Left cardiac atrium (tissue), 4 donors: ENCODE measurements around the gene PNCK. TPM values are rescaled to one million over a fixed set of nuclear protein-coding genes. Genes with fewer than 3 reads are reported as not detected.
A peak's percentile ranks its signal among the peaks of the same experiment; 100 is the strongest.

Experiments used
- ATAC-seq, 2 donors: fragments of 200-7000 bp; cut with Tn5 transposase; one replicate each; pipeline ENCODE4 v1.9.1; 2020; ENCODE audit warnings: mild to moderate bottlenecking in 2 of 2, moderate library complexity in 2 of 2
- DNase-seq: peaks from one replicate; pipeline ENCODE4 v3.0.0-alpha.2; 2020
- intact Hi-C, 2 donors: fragments of 100-400 bp; cut with DNase I; formaldehyde crosslinking; loops; one replicate each; pipeline versions ENCODE4 v1.14.1 to v1.15.1; 2022 to 2023
- total RNA-seq, 2 donors: library from RNA; stranded (reverse); fragmentation: NEBNext Ultra II Directional; extraction: Animal tissue kit (Norgen Biotek cat#: 25700); gene quantifications; one replicate each; pipeline ENCODE4 v1.2.1, GENCODE V29; 2021
- donor health status: DM: no; HTN: yes; CAD: no.
- donor health status: DM: no; HTN: yes; CAD: no; lungs with severe emphysema.
- donor health status: DM: yes; HTN: yes; CAD: no.
- donor health status: Dilated cardiomyopathy.

PNCK gene
- total RNA-seq, 2 donors from 2014 or later = 9.7 to 14.6 TPM

DNA sequence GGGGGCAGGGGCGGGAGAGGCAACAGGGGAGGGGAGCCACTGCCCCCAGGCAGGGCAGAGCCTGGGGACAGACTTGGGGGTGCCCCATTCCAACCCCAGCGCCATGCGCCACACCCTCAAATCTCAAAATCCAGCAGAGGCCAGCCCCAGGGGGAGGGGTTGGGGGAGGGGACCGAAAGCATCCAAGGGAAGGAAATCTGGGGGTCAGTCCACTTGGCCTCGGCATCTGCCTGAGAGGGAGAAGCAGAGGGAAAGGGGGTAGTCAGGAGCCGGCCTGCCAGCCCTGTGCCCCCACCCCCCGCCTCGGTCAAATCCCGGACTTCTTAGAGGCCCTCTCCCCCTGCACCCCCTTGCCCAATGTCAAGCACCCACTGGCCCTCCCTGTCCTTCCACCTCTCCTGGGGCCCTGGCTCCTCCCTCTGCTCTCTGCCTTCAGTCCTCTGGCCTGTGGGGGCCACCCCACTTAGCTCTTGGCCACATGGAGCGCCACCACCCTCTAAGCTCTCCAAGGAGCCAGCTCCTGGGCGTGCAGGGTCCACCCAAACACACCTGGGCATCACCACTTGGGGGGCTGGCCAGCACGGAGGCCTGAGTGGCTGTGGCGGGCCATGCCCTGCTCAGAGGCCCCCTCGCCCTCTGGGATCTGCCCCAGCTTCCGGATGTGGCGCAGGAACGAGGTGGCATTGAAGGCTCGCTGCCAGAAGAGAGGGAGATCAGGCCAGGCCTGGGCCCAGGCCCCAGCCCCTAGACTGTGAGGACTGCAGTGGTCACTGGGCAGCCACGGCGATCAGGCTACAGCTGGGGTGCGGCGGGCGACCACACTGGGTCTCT lies 3.5 kb downstream of the PNCK start:
- ATAC-seq = no peak
- intact Hi-C loops = loop anchor here in 1 of 2 donors (5.0 to 10.0 kb wide), 3 partner anchors 55 to 705 kb away; no protein-coding TSS in a partner anchor

GRCh38 chrX:153669174-153669890 lies 4.3 kb downstream of the PNCK start:
- peak in 1 of 2 donors; percentile 34 for ATAC-seq
- intact Hi-C loops = loop anchor here in 1 of 2 donors (5.0 to 10.0 kb wide), 3 partner anchors 55 to 705 kb away; no protein-coding TSS in a partner anchor
- DNase-seq = no peak

More for the DNA sequence above, 3.5 kb downstream of the PNCK start:
- no peak for DNase-seq

DNA sequence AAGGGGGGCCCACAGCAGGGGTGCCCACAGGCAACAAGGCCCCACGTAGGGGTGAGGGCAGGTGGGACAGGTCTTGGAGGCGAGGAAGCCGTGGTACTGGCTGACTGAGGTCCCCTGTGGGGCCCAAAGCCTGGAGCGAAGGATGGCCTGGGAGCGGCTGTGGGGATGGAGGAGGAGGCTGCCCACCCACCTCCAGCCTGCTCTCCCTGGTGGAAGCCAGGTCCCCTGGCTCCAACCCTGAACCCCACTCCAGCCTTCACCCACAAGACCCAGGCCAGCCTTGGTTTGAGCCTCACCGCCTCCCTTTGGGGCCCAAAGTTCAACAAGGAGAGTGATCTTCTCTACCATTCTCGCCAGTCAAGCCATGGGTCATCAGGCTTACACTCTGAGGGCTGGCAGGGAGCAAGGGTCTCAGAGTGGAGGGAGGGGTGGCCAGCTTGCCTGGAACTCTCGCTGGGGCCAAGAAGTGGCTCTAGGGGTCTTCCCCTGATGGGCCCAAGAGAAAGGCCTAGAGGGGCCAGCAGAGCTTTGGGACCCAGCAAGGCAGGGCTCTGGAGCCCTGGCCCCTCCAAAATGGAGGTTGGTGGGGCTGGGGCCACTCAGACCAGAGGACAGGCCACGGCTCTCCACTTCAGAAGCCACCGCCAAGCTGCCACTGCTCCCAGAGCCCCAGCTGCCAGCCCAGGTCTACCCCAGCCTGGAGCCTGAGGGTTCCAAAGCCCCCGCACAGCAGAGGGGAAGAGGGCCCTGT lies 5.0 kb downstream of the PNCK start:
- no peak for ATAC-seq
- no peak for DNase-seq
- intact Hi-C loops = loop anchor here in 1 of 2 donors (5.0 to 10.0 kb wide), 3 partner anchors 54 to 704 kb away; no protein-coding TSS in a partner anchor

- peak; percentile 85 to 90 for ATAC-seq
- DNase-seq = peak; percentile 86
- intact Hi-C loops = loop anchor here in 1 of 2 donors (5.0 to 10.0 kb wide), 3 partner anchors 53 to 703 kb away; no protein-coding TSS in a partner anchor
These were observed 5.6 kb downstream of the PNCK start for GRCh38 chrX:153667956-153668396.

GRCh38 chrX:153667281-153667955 lies 6.2 kb downstream of the PNCK start:
- intact Hi-C loops = loop anchor here in 1 of 2 donors (5.0 to 10.0 kb wide), 3 partner anchors 53 to 703 kb away; no protein-coding TSS in a partner anchor
- no peak for DNase-seq
- no peak for ATAC-seq

DNA sequence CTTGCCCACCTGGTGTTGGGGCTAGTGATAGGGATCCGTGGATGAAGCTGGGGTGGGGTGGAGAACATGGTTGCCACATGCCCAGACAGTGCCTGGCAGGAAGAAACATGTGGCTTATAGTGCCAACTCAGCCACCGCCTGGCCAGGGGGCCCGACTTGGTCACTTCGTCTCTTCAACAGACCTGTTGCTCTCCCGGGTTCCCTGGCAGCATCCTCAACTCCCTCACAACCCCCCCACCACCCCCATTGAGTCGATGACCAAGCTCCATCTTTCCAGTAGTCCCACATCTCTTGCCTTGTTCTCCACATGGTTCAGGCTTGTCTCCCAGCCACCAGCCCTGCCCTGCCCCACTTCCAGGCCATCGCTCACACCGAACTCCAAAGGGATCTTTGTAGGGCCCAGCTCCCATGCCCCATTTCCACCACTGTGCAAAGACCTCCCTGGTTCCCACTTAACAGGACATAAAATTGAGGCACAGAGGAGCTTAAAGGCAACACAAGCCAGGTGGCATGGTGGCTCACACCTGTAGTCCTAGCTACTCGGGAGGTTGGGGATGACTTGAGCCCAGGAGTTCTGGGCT lies 7.8 kb downstream of the PNCK start:
- no peak for DNase-seq

GRCh38 chrX:153662266-153662665 lies 11.3 kb downstream of the PNCK start:
- DNase-seq (peak; percentile 61), ATAC-seq (no peak)
- intact Hi-C loops = loop anchor here in 1 of 2 donors (10.0 kb wide), 2 partner anchors 47 to 697 kb away; no protein-coding TSS in a partner anchor

More for the DNA sequence above, 7.8 kb downstream of the PNCK start:
- ATAC-seq = no peak
- intact Hi-C loops = loop anchor here in 1 of 2 donors (5.0 to 10.0 kb wide), 3 partner anchors 51 to 701 kb away; no protein-coding TSS in a partner anchor

DNA sequence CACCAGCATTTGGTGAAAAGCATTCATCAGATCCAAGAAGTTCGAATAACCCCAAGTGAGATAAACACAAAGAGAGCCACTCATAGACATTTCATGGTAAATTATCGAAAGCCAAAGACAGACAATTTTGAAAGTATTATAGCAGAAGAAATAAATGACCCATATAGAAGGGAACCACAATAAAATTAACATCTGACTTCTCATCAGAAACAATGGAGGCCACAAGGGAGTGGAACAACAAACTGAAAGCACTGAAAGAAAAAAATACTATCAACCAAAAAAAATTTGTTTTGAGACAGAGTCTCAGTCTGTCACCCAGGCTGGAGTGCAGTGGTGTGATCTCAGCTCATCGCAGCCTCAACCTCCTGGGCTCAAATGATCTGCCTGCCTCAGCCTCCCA lies 14.3 kb downstream of the PNCK start:
- ATAC-seq (no peak), DNase-seq (no peak)
- intact Hi-C loops = no loop called here

- ATAC-seq = no peak
- DNase-seq = no peak
- intact Hi-C loops = no loop called here
These were observed 16.5 kb downstream of the PNCK start for GRCh38 chrX:153657161-153657560.

GRCh38 chrX:153653556-153653955 lies 20.1 kb downstream of the PNCK start:
- no peak for ATAC-seq
- intact Hi-C loops = no loop called here
- DNase-seq = no peak

DNA sequence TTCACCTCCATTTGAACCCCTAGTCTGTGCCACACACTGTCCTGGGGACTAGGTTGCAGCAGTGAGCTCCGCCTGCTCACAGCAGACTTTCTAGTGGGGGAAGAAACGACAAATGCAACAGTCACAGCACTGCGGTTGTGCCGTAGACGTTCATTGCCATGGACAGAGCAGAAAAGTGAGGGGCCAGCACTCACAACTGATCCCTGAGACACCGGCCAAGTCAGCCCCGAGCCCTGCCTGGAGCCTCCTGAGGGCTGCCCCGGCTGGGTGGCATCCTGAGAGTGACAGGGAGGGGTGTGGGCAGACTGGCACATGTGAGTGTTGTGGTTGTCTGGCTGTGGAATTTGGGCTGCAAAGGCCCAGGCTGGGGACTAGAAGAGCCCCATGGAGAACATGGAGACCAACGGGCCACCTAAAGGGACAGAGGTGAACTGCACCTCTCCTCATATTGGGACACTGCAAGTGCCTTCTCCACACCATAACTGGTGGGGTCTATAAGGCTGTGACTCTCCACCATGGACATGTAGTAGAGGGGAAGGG lies 22.0 kb downstream of the PNCK start:
- intact Hi-C loops = no loop called here
- DNase-seq (no peak), ATAC-seq (no peak)

DNA sequence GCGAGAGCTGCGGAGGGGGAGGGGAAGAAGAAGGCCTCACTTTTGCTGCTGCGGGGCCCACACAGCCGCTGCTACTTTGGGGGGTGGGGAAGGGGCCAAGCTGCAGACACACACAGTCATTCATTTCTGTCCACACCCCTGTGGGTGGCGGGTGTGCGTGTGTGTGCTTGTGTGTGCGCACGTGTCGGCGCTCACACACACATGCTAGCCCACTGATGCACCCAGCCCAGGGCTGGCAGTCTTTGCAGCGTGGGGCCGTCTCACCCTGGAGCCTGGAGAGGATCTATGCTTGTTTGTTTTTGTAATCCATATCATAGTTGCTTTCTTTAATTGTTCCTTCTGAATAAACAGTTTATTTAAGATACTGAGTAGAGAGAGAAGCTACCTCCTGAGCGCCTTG lies 22.7 kb downstream of the PNCK start:
- DNase-seq (no peak), ATAC-seq (no peak)
- intact Hi-C loops = no loop called here

- intact Hi-C loops = loop anchor here in 1 of 2 donors (10.0 kb wide), 1 partner anchor 95 kb away; no protein-coding TSS in a partner anchor
- DNase-seq (peak; percentile 5), ATAC-seq (no peak)
These were observed 23.5 kb downstream of the PNCK start for GRCh38 chrX:153649915-153650782.

- intact Hi-C loops = loop anchor here in 1 of 2 donors (10.0 kb wide), 1 partner anchor 95 kb away; no protein-coding TSS in a partner anchor
- peak; percentile 16 to 51 for ATAC-seq
These were observed 24.3 kb downstream of the PNCK start for GRCh38 chrX:153649178-153649914.

DNA sequence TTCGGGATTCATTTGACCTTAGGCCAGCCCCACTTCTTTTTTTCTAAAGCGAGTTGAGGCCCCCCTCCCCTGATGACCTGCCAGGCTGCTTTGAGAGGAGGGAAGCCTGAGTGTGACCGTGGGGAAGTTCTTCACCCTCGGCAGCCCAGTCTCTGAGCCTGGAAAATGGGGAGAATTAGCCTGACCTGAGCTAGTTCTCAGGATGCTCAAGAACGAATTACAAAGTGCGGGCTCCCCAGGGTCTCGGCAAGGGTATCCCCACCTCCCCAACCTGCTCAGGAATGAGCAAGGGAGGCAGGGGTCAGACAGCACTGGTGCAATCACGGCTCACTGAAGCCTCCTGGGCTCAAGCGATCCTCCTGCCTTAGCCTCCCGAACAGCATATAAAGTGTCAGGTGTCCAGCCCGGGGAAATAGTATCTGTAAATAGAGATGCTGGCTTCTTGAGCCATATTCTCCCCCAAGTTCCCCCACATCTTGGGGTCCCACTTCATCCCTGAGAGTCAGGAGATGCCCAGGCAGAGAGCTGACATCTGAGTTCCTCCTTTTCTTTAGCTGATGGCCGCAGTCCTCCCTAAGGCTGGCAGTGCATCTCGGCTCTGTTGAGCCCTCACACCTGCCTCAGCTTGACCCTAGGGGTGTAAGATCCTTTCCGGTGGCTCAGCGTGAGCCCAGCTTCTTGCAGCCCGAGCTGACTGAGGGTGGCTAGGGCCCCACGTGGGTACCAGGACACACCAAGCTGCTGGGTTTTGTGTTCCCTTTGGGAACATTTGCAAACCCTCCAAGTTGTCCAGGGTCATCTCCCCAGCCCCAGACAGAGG lies 25.0 kb downstream of the PNCK start:
- ATAC-seq = no peak
- intact Hi-C loops = loop anchor here in 1 of 2 donors (10.0 kb wide), 1 partner anchor 94 kb away; no protein-coding TSS in a partner anchor
- DNase-seq = peak; percentile 2

More at GRCh38 chrX:153649178-153649914, 24.3 kb downstream of the PNCK start:
- peak; percentile 27 for DNase-seq
